ENCODE measurements around the gene HOXA7.

Gene HOXA7

DNA sequence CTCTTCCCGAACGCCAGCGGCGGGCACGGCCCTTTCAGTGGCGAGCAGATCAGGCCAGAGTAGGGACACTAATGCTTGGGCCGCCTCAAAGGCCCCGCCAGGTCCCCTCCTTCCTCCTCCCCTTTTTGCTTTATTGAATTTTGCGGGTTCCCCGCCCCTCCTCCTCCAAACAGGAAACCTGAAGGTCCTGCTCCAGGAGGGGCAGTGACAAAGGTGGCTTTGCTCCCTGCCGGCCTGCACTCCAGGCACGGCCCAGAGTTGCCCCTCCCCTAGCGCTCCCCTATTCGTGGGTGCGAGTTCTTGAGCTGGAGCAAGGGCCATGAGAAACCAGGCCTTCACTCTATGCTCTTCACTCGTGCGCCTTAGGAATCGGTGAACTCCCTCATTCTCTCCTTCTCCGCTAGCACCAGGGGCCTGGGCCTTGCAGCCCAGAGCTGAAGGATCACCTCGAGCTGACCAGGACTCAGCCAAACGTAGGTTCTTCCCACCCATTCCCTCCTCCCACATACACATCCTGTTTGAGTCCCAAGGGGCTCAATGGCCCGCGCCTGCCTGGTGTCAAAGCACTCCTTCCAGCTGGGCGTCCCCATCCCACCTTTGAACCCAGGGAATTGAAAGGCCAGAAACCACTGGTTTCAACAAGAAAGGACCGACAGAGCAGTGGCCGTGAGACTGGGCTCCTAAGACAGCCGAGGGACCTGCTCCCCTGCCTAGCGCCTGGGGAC is 8.3 kb downstream of the HOXA7 start:
- DNase-seq (ENCODE audit: low read depth in 2 of 2): no peak

DNA sequence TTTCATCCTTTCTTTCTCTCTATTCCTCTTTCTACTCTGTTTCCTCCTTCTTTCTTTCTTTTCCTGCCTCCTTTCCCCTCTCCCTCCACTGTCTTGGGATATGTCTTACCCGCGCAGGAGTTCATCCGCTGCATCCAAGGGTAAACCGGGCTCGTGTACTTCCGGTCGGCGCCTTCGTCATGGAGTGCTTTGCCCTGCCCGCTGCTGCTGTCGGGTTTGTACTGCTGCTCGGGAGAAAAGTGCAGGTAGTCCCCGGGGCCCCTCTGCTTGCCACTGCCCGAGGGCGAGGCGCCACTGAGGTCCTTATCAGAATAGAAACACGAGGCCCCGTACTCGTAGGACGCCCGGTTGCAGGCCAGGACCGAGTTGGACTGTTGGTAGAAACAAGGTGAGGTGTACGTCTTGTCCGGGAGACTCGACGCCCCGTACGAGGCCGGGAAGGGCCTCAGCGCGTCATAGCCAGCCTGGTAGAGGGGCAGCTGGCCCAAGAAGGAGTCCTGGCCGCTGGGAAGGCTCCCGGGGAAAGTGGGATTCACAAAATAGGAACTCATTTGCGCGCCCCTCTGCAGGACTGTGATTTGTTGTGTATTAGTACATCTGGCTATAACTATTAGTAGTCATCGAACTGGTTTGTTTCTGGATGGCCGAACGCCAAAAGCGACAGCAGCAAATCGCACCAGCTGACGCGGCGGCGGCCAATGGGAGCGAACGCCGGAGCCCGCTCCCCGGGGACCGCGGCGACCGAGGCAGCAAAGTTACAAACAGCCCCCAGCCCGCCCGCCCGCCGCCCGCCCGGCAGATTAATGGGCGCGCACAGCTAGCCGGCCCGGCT is 9.1 kb downstream of the HOXA7 start, which contains the start of gene HOXA6:
Gene HOXA6 (minus strand): TSS at position 576 of the 832 bp plus-strand sequence. CDS start 25 bp downstream, at position 551.
- DNase-seq (ENCODE audit: low read depth in 2 of 2): no peak

DNA sequence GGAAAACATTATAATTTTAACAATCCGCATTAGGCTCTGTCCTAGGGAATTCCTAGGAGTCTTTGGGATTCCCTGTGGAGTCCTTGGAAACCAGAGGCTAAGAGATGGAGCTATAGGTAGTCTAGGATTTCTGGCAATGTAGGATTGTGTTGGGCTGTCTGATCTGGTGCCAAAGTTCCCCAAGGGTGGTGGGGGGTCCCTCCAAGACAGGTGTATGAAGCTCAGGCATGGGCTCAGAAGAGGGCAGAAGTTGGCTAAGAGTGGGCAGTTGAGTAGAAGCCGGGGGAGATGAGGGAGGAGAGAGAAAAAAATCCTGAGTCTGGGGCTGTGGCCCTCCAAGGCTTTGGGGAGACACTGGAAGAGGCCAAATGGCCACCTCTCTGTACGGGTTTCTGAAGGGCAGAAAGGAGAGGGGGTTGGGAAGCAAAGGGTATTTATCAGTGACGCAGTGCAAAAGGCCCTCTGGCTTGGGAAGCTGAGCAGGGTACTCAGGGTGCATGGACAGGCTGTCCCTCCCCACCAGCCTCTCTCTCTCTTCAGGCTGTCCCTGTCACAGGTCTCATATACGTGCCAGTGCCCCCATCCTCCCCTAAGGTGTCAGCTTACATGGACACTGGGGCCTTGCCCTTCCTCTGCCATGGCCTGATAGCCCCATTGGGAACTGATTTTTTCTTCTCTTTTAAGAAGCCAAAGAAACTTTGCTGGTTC is 9.8 kb downstream of the HOXA7 start:
- DNase-seq (ENCODE audit: low read depth in 2 of 2): no peak

DNA sequence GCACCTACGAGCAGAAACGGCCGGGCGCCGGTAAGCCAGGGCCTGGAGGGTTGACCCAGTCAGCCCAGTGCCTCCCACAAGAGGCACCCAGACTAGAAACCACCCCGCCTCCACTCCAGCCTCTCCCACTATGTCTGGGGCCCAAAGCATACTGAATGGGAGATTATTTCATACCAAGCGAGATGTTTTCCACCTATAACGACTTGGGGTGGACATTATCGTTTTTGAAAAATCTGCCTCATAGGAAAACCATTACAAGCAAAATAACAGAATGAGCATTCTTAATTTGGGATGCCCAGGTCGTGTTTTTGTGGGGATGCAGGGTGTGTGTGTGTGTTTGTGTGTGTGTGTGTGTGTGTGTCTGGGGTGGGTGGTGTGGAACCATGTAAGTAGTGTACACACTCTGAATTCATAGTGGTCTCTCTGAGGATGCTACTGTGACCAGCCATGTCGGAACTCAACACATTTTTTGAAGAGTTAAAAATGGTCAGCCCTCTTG is 10.5 kb downstream of the HOXA7 start:
- no peak for DNase-seq (ENCODE audit: low read depth in 2 of 2)

DNA sequence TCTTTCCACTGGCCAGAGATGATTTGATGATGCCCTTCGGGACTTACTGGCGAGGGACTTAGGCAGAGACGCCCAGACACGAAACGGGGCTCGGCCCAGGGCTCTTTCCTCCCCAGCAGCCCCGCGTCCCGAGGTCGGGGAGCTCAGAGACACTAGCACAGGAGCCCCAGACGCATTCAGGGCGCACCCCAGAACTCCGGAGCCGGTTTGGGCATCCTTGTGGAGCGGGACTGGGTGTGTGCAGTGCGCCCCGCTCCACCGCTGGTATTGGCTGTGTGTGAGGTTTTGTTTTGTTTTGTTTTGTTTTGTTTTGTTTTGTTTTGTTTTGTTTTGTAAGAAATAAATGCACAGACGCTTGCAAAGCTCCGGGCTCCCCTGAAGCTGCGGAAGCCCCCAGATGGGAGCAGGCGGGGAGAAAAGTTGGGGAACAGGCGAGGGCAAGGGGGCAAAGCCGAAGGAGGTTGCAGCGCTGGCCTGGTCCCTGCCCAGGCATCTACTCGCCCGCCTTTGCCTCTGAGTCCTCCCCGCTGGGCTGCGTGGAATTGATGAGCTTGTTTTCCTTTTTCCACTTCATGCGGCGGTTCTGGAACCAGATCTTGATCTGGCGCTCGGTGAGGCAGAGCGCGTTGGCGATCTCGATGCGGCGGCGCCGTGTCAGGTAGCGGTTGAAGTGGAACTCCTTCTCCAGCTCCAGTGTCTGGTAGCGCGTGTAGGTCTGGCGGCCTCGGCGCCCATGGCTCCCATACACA is 11.1 kb downstream of the HOXA7 start:
- DNase-seq (ENCODE audit: low read depth in 2 of 2): no peak

DNA sequence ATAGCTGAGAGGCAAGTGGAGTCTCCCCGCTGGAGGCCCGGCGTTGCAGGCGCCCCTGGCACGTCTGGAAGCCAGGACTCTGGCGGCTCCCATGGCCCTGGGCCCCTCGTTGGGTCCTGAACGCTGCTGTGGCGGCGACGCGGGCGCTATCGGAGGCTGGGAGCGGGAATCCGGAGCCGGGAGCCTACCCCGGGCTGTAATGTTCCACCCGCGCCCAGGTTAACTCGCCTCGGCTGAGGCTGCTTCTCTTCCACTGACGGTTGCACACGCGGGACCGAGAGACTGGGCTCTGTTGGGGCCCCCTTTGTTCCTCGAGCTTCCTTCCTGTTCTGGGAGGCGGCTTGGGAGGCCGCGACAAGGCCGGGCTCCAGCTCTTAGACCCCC is 11.7 kb downstream of the HOXA7 start:
- no peak for DNase-seq (ENCODE audit: low read depth in 2 of 2)

DNA sequence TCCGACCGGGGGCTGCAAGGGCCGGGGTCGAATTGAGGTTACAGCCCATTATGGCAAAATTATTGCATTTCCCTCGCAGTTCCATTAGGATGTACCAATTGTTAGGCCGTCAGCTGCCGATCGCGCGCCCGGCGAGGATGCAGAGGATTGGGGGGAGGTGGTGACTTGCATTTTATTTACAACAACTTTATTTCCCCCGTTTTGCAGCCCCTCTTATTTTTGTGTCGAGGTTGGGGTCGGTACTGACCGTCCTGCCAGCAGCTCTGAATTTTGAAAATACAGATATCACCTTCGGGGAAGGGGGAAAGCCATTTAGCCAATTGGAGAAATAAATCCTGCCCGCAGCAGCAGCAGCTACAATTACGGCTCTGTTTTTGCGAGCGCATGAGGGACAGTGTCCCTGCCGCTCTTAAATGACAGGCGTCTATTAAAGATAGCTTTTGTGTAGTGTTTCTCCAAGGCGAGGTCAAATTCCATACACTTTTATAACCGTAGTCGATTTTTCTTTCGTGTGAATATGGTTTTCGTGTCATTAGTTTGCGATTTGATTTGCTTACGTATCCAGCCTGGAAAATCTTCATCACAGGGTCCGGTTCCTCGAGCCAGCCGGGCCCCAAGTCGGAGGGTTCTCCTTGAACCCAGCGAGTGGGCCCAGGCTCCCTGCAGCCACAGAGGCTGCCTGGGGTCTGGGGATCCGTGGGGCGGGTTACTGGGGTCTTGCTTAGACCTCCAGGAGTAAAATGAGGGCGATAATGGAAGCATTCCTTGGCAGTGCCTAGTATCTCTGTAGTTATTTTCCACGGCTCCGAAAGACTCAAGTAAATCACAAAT is 12.3 kb downstream of the HOXA7 start:
- no peak for DNase-seq (ENCODE audit: low read depth in 2 of 2)

DNA sequence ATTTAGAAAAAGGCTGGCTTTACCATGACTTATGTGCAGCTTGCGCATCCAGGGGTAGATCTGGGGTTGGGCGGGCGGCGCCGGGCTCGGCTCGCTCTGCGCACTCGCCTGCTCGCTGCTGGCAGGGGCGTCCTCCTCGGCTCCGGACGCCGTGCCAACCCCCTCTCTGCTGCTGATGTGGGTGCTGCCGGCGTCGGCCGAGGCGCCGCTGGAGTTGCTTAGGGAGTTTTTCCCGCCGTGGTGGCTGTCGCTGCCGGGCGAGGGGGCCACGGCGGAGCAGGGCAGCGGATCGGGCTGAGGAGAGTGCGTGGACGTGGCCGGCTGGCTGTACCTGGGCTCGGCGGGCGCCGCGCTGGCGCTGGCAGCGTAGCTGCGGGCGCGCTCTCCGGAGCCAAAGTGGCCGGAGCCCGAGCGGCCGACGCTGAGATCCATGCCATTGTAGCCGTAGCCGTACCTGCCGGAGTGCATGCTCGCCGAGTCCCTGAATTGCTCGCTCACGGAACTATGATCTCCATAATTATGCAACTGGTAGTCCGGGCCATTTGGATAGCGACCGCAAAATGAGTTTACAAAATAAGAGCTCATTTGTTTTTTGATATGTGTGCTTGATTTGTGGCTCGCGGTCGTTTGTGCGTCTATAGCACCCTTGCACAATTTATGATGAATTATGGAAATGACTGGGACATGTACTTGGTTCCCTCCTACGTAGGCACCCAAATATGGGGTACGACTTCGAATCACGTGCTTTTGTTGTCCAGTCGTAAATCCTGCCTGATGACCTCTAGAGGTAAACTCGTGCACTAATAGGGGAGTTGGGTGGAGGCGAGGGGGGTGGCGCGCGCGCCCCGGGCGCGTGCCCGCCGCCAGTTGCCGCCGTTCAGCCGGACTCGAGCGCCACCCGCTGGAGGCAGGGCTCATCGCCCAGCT is 13.2 kb downstream of the HOXA7 start, which contains the start of gene HOXA5:
Gene HOXA5 (minus strand): TSS at position 659 of the 927 bp plus-strand sequence. CDS start 74 bp downstream, at position 585.
- no peak for DNase-seq (ENCODE audit: low read depth in 2 of 2)

DNA sequence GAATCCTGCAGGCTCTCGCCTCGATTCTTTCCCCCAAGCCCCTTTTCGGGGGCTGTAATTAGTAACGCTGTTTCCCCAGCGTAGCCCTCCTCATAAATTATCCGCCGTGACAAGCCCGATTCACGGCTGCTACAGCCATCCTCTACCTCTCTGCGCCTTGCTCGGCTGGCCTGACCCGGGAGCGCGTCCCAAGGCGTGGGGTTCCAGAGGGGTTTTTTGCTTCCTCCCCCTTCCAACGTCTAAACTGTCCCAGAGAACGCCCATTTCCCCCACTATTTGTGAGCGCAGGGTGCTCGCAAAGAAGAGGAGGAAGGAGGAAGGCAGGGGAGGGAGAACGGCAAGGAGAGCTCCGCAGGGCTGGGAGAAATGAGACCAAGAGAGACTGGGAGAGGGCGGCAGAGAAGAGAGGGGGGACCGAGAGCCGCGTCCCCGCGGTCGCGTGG is 13.9 kb downstream of the HOXA7 start:
- no peak for DNase-seq (ENCODE audit: low read depth in 2 of 2)

DNA sequence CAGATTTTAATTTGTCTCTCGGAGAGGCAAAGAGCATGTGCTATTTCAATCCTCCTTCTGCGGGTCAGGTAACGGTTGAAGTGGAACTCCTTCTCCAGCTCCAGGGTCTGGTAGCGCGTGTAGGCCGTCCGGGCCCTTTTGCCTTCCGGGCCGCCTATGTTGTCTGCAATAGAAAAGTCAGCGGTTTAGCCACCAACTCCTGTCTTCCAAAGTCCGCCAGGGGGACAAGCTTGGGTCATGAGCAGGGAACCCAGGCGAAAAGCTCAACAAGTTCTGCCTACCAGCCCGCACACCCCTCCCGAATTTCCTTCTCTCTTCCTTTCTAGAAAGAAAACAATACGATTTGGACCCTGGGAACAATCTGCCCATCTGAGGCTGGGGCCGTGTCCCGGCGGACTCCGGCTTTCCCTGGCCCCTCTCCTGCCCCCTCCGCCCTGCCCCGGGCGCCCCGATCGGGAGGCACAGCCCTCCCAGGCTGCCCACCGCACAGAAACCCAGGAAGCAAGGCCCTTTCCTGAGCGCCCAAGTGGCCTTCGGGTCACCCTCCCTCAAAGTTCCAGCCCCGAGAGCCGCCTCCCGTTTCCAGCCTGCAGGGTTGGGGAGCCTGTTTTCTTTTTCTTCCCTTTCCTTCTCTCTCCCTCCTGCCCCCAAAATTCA is 14.4 kb downstream of the HOXA7 start:
- DNase-seq (ENCODE audit: low read depth in 2 of 2): no peak

DNA sequence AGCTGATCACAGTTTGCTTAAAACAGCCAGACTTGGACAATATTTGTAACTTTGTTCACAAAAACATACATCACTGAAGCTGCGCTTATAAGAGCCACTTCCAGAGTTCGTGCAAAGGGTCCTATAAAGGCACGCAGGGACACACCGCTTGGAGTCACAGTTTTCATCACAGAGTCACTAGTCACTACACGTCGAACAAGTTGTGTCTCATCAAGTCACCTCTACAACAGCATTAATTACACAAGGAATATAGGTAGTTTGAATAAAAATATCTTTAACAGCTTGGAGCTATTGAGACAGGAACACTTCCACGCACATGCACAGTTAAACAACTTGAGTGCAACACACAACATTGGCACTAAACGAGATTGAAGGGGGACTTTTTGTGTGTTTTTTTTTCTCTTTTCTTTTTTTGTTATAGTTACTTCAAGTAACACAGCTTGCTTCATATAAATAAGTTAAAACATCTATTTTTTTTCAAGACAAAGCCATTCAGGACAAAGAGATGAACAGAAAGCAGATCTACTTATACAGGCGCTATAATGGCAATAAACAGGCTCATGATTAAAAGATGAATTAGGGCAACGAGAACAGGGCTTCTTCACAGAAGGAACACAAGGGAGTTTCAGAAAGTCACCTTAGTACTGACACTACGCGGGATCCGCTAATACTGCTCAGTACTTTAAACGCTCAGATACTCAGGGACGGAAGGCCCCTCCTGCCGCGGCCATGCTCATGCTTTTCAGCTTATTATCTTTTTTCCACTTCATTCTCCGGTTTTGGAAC is 15.1 kb downstream of the HOXA7 start:
- no peak for DNase-seq (ENCODE audit: low read depth in 2 of 2)

DNA sequence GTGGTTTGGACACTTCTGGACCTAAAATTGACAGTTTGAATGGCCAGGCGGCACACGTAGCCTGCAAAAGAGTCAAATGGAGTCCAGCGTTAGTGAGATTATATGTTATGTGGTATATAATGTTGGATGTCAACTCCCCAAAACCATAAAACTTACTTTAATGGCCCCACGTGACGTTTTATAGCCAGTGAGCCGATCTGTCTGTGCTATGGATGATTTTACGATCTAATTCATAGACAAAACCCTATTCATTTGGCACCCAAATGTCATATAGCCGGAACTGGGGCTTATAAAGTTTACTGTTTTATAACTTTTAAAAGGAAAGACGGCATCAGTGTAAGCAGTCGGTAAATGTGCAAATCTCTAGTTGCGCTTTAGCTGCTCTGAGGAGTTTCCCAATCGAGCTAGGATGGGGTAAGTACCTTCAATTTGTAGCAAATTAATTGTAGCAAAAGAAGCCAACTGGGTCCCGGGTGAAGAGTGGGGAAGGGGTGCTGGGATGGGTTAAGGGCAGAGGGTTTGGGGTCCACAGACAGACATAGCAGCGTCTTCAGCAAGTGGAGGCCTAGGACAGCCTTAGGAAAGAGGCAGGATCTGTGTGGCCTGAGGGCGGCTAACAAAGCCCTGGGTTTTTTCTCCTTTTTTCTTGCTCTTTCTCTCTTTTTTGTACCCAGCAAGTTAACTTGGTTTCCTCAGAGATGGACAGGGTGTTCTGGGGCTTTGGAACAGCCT is 16.2 kb downstream of the HOXA7 start:
- DNase-seq (ENCODE audit: low read depth in 2 of 2): no peak

DNA sequence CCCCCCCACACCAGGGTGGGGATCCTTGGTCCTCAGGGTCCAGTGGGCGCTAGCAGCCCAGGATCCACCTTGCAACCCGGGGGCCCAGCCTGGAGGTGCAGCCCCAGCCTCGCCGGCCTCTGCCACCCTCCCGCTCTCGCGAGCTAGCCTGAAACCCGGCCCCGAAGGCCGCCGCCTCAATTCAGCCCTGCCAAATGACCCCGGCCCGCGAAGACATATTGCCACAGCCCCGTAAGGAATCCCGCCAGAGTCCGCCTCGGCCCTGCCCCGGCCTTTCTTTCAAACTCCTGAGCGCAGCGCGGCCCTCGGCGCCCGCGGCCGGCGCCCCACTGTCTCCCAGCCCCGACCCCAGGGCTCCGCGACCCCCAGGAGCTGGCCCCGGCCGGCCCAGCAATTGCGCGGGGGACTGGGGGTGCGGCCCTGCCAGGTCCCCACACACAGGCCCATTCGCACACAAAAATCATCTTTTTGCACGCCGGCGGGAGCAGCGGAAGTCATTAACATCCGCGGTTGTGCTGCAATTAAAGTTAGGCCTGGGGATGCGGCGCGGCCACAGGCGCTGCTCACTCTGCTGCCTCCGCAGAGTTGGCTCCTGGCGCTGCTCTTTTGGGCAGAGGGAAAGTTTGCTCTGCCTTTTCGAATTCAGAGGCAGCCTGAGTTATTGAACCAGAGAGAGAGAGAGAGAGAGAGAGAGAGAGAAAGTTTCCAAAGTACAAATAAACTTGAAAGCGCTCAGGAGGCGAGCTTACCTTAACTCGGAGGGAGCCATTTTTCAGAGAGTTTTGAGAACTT is 16.9 kb downstream of the HOXA7 start:
- no peak for DNase-seq (ENCODE audit: low read depth in 2 of 2)

DNA sequence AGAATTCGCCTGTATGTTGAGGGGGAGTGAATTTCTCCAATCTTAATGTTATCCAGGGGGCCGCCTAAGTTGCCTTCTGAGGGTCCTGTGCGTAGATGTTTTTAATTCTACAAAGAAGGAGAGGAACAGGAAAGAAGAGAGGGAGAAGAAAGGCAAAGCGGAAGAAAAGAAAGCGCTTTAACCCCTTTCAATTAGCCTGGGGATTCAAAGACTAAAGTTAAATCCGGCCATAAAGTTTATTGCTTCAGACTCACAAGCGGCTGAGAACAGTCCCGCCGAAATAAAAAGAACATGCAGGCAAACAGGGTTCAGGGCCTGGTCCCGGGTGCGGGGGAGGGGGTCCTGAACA is 17.5 kb downstream of the HOXA7 start:
- DNase-seq (ENCODE audit: low read depth in 2 of 2): no peak

DNA sequence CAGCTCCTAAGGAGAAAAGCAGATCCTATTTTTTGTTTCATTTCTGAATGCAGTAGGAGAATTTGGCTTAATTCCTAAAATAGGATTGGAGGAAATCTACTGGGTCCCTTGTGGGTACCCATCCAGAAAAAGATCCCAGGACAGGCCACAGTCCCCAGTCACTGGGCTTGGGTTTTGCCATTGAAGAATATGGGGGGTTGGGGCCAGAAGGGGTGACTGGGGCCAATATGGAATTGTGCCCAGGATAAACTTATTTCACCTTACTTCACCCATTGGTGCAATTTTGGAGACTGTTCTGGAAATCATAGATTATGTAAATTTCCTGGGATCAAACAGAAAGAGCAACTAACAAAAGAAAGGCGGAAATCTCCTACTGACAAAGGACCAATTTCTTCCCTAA is 18.0 kb downstream of the HOXA7 start:
- DNase-seq (ENCODE audit: low read depth in 2 of 2): no peak

DNA sequence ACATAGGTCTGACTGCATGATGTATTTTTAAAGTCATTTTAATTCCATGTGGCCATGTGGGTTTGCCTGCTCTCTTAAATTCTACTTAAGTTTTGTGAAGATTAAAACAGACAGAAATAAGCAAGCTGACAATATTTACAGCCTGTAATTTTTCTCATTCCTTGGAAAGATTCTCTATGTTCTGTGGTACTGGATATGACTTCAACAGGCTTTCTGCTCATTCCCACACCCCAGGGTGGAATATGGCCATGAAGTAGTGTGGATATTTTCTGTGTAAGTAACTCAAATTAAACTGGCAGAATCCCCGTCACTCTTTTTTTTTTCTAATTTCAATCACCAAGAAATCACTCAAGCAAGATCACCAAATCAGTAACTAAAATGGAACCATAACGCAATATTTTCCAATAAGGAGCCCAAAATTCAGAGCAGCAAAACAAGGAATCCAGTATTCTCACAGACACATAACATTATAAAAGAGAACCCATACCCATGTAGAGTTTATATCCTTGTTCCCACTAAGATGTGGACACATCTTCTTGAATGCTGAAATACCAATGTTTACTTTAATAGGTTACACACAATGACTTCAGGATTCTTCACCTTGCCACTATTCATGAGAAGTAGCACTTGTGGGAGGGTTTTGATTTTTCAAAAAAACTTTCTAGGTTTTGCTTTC is 18.7 kb downstream of the HOXA7 start:
- no peak for DNase-seq (ENCODE audit: low read depth in 2 of 2)
